Effector memory CD8-positive, alpha-beta T cell (primary cell): Measurements from ENCODE around the gene ESRRB.

Experiments used
- ATAC-seq: fragments of 150-1000 bp; cut with Tn5 transposase; replicated peaks from 2 replicates; pipeline ENCODE4 v1.10.0; 2021; ENCODE audit warnings: mild to moderate bottlenecking, moderate library complexity
- DNase-seq, 3 experiments: peaks; one replicate each; pipeline ENCODE4 v3.0.0; 2021
- H3K27ac Mint-ChIP-seq, 2 donors: one replicate each; pipeline ENCODE4 v1.8.0; 2022; ENCODE audit warnings: mild to moderate bottlenecking in 2 of 2, mixed read lengths in 2 of 2, moderate library complexity in 2 of 2
- H3K27me3 Mint-ChIP-seq, 2 donors: one replicate each; pipeline ENCODE4 v1.8.0; 2022; ENCODE audit warnings: mixed read lengths in 2 of 2
- H3K36me3 Mint-ChIP-seq: one replicate; pipeline ENCODE4 v1.8.0; 2022; ENCODE audit warnings: mild to moderate bottlenecking, moderate library complexity, mixed read lengths; ENCODE audit not compliant: insufficient read depth
- H3K4me1 Mint-ChIP-seq, 2 donors: one replicate each; pipeline ENCODE4 v1.8.0; 2022; ENCODE audit warnings: low read depth in 2 of 2, mixed read lengths in 2 of 2
- H3K4me3 Mint-ChIP-seq, 2 donors: one replicate each; pipeline ENCODE4 v1.8.0; 2022; ENCODE audit warnings: mild to moderate bottlenecking in 2 of 2, mixed read lengths in 2 of 2, moderate library complexity in 2 of 2
- H3K9me3 Mint-ChIP-seq, 2 donors: one replicate each; pipeline ENCODE4 v1.8.0; 2022; ENCODE audit warnings: mixed read lengths in 2 of 2

Gene ESRRB

GRCh38 chr14:76426161-76426696, 50.3 kb downstream of the ESRRB start:
- no peak for ATAC-seq
- Mint-ChIP-seq H3K9me3 (no peaks in the 10 kb centered on the region), H3K4me1 (no peaks in the 10 kb centered on the region), H3K36me3 (no peaks in the 10 kb centered on the region), H3K27me3 (peaks cover 27 to 61% of the 10 kb centered on the region in 2 donors), H3K27ac (no peak overlapping the region), H3K4me3 (no peak overlapping the region)
- DNase-seq, result no peak

GRCh38 chr14:76428611-76429010, 52.7 kb downstream of the ESRRB start:
- no peak overlapping the region for H3K4me3 Mint-ChIP-seq
- H3K27ac Mint-ChIP-seq, result no peak overlapping the region
- no peaks in the 10 kb centered on the region for H3K36me3 Mint-ChIP-seq
- no peaks in the 10 kb centered on the region for H3K4me1 Mint-ChIP-seq
- DNase-seq (no peak), ATAC-seq (no peak)
- H3K9me3 Mint-ChIP-seq, result no peaks in the 10 kb centered on the region
- H3K27me3 Mint-ChIP-seq, result peaks cover 47 to 79% of the 10 kb centered on the region in 2 donors

- no peak overlapping the region for H3K27ac Mint-ChIP-seq
Measured at GRCh38 chr14:76430017-76430416, 54.1 kb downstream of the ESRRB start.

GRCh38 chr14:76430475-76430980, 54.6 kb downstream of the ESRRB start:
- H3K4me1 Mint-ChIP-seq, result no peaks in the 10 kb centered on the region

More at GRCh38 chr14:76430017-76430416, 54.1 kb downstream of the ESRRB start:
- Mint-ChIP-seq H3K9me3 (no peaks in the 10 kb centered on the region), H3K36me3 (no peaks in the 10 kb centered on the region), H3K27me3 (peaks cover 56 to 81% of the 10 kb centered on the region in 2 donors), H3K4me3 (no peak overlapping the region), H3K4me1 (no peaks in the 10 kb centered on the region)
- ATAC-seq, result no peak
- no peak for DNase-seq

GRCh38 chr14:76431538-76431937, 55.6 kb downstream of the ESRRB start:
- Mint-ChIP-seq H3K4me1 (no peaks in the 10 kb centered on the region), H3K36me3 (no peaks in the 10 kb centered on the region), H3K4me3 (no peak overlapping the region), H3K27ac (no peak overlapping the region), H3K9me3 (no peaks in the 10 kb centered on the region), H3K27me3 (peaks cover 54 to 78% of the 10 kb centered on the region in 2 donors)
- DNase-seq, result no peak
- no peak for ATAC-seq

More at GRCh38 chr14:76430475-76430980, 54.6 kb downstream of the ESRRB start:
- no peak overlapping the region for H3K4me3 Mint-ChIP-seq
- no peaks in the 10 kb centered on the region for H3K9me3 Mint-ChIP-seq
- H3K27me3 Mint-ChIP-seq, result peaks cover 59 to 81% of the 10 kb centered on the region in 2 donors
- no peak for ATAC-seq
- no peak for DNase-seq
- no peaks in the 10 kb centered on the region for H3K36me3 Mint-ChIP-seq
- H3K27ac Mint-ChIP-seq, result no peak overlapping the region

- Mint-ChIP-seq H3K4me3 (no peak overlapping the region), H3K9me3 (no peaks in the 10 kb centered on the region), H3K27me3 (peaks cover 46 to 74% of the 10 kb centered on the region in 2 donors), H3K36me3 (no peaks in the 10 kb centered on the region), H3K27ac (no peak overlapping the region), H3K4me1 (no peaks in the 10 kb centered on the region)
- no peak for DNase-seq
- no peak for ATAC-seq
Measured at GRCh38 chr14:76432827-76433752, 57.2 kb downstream of the ESRRB start.

- Mint-ChIP-seq H3K27me3 (peaks cover 46 to 63% of the 10 kb centered on the region in 2 donors), H3K4me3 (no peak overlapping the region), H3K27ac (no peak overlapping the region), H3K9me3 (no peaks in the 10 kb centered on the region), H3K4me1 (no peaks in the 10 kb centered on the region), H3K36me3 (no peaks in the 10 kb centered on the region)
- DNase-seq (no peak), ATAC-seq (no peak)
Measured at GRCh38 chr14:76434220-76434619, 58.3 kb downstream of the ESRRB start.

- H3K4me3 Mint-ChIP-seq, result no peak overlapping the region
- peaks cover 19 to 24% of the 10 kb centered on the region in 2 donors for H3K27me3 Mint-ChIP-seq
- H3K4me1 Mint-ChIP-seq, result no peaks in the 10 kb centered on the region
- H3K36me3 Mint-ChIP-seq, result no peaks in the 10 kb centered on the region
- ATAC-seq (no peak), DNase-seq (no peak)
- no peaks in the 10 kb centered on the region for H3K9me3 Mint-ChIP-seq
- H3K27ac Mint-ChIP-seq, result no peak overlapping the region
Measured at GRCh38 chr14:76439237-76439775, 63.4 kb downstream of the ESRRB start.

GRCh38 chr14:76446486-76446885, 70.5 kb downstream of the ESRRB start:
- Mint-ChIP-seq H3K4me1 (no peaks in the 10 kb centered on the region), H3K27ac (no peak overlapping the region), H3K4me3 (no peak overlapping the region), H3K36me3 (no peaks in the 10 kb centered on the region), H3K27me3 (peaks cover 29 to 41% of the 10 kb centered on the region in 2 donors), H3K9me3 (no peaks in the 10 kb centered on the region)
- DNase-seq (no peak), ATAC-seq (no peak)

GRCh38 chr14:76446921-76447320, 71.0 kb downstream of the ESRRB start:
- no peak overlapping the region for H3K27ac Mint-ChIP-seq
- no peak overlapping the region for H3K4me3 Mint-ChIP-seq
- H3K9me3 Mint-ChIP-seq, result no peaks in the 10 kb centered on the region

GRCh38 chr14:76450476-76450875, 74.5 kb downstream of the ESRRB start:
- no peak for ATAC-seq
- peaks cover 43 to 50% of the 10 kb centered on the region in 2 donors for H3K27me3 Mint-ChIP-seq
- no peak overlapping the region for H3K27ac Mint-ChIP-seq
- no peaks in the 10 kb centered on the region for H3K36me3 Mint-ChIP-seq
- H3K4me1 Mint-ChIP-seq, result no peaks in the 10 kb centered on the region
- H3K9me3 Mint-ChIP-seq, result no peaks in the 10 kb centered on the region
- H3K4me3 Mint-ChIP-seq, result no peak overlapping the region
- DNase-seq, result no peak

More at GRCh38 chr14:76446921-76447320, 71.0 kb downstream of the ESRRB start:
- ATAC-seq (no peak), DNase-seq (no peak)
- Mint-ChIP-seq H3K4me1 (no peaks in the 10 kb centered on the region), H3K36me3 (no peaks in the 10 kb centered on the region), H3K27me3 (peaks cover 29 to 41% of the 10 kb centered on the region in 2 donors)

- H3K27me3 Mint-ChIP-seq, result peaks cover 21 to 43% of the 10 kb centered on the region in 2 donors
- no peak for ATAC-seq
- H3K9me3 Mint-ChIP-seq, result no peaks in the 10 kb centered on the region
- H3K36me3 Mint-ChIP-seq, result no peaks in the 10 kb centered on the region
- DNase-seq, result no peak
- H3K27ac Mint-ChIP-seq, result no peak overlapping the region
- no peak overlapping the region for H3K4me3 Mint-ChIP-seq
- H3K4me1 Mint-ChIP-seq, result peaks cover 0 to 1% of the 10 kb centered on the region in 2 donors
Measured at GRCh38 chr14:76456200-76456599, 80.3 kb downstream of the ESRRB start.

GRCh38 chr14:76456891-76457586, 81.1 kb downstream of the ESRRB start:
- no peak overlapping the region for H3K4me3 Mint-ChIP-seq
- DNase-seq (no peak), ATAC-seq (no peak)
- no peaks in the 10 kb centered on the region for H3K9me3 Mint-ChIP-seq
- H3K36me3 Mint-ChIP-seq, result no peaks in the 10 kb centered on the region
- H3K4me1 Mint-ChIP-seq, result peaks cover 0 to 1% of the 10 kb centered on the region in 2 donors
- H3K27me3 Mint-ChIP-seq, result peaks cover 23 to 41% of the 10 kb centered on the region in 2 donors
- H3K27ac Mint-ChIP-seq, result no peak overlapping the region
